IMR-90 (cell line): Measurements from ENCODE around the gene PRKD3. TPM values are rescaled to one million over a fixed set of nuclear protein-coding genes. Genes with fewer than 3 reads are reported as not detected.

Experiments used
- ATAC-seq: fragments of 200-7000 bp; cut with Tn5 transposase; 2 replicates; pipeline ENCODE4 v1.9.1; 2020; ENCODE audit warnings: low read depth, mild to moderate bottlenecking, moderate library complexity
- BruUV-seq: library from RNA; stranded (reverse); fragments of 400-500 nt; replicated peaks from 2 replicates; lab custom pipeline; 2021; lab: Mats Ljungman, UMichigan
- CTCF ChIA-PET: fragments of 300-600 bp; formaldehyde crosslinking; extraction: SDS; loops from one replicate; lab custom pipeline; 2021; ENCODE audit warnings: antibody characterized with exemption; lab: Yijun Ruan, JAX
- POLR2A ChIA-PET: fragments of 300-600 bp; sonication (Branson Sonifier 250); formaldehyde crosslinking; loops from one replicate; lab custom pipeline; 2022; ENCODE audit warnings: antibody characterized with exemption; ENCODE audit not compliant: unreplicated experiment; lab: Charles Lee
- DNase-seq: peaks from one replicate; pipeline ENCODE4 v3.0.0; 2013
- H2AFZ ChIP-seq: replicated peaks from 2 replicates; pipeline ENCODE3; 2013; ENCODE audit warnings: low read length, mild to moderate bottlenecking; ENCODE audit not compliant: poor library complexity
- H2AK5ac ChIP-seq: 2 replicates; pipeline ENCODE4 v1.6.1; 2013; ENCODE audit warnings: low read depth, low read length, inconsistent platforms
- H2AK9ac ChIP-seq: replicated peaks from 2 replicates; pipeline ENCODE3; 2013; ENCODE audit warnings: mild to moderate bottlenecking, low read depth, low read length, moderate library complexity; ENCODE audit not compliant: poor library complexity
- H2BK120ac ChIP-seq: 2 replicates; pipeline ENCODE4 v1.6.1; 2013; ENCODE audit warnings: low read depth, low read length, inconsistent platforms
- H2BK15ac ChIP-seq: 3 replicates; pipeline ENCODE4 v1.6.1; 2013; ENCODE audit warnings: low read depth, low read length, inconsistent platforms
- H2BK20ac ChIP-seq: 2 replicates; pipeline ENCODE4 v1.6.1; 2013; ENCODE audit warnings: low read depth, mild to moderate bottlenecking, inconsistent platforms, low read length, moderate library complexity
- H2BK5ac ChIP-seq: 2 replicates; pipeline ENCODE4 v1.6.1; 2013; ENCODE audit warnings: mild to moderate bottlenecking, low read depth, low read length, inconsistent platforms; ENCODE audit not compliant: poor library complexity, severe bottlenecking
- H3K14ac ChIP-seq: replicated peaks from 2 replicates; pipeline ENCODE4 v1.6.1; 2013; ENCODE audit warnings: low read depth, low read length, inconsistent platforms
- H3K18ac ChIP-seq: 2 replicates; pipeline ENCODE4 v1.6.1; 2013; ENCODE audit warnings: low read depth, low read length, control low read depth
- H3K23ac ChIP-seq: 2 replicates; pipeline ENCODE4 v1.6.1; 2013; ENCODE audit warnings: low read depth, low read length, inconsistent platforms
- H3K27ac ChIP-seq: 2 replicates; pipeline ENCODE4 v1.5.1; 2013; ENCODE audit warnings: mild to moderate bottlenecking, control low read depth, low read length; ENCODE audit not compliant: insufficient read depth
- H3K27me3 ChIP-seq: 2 replicates; pipeline ENCODE4 v1.6.1; 2013; ENCODE audit warnings: low read length; ENCODE audit not compliant: control insufficient read depth, insufficient read depth
- H3K36me3 ChIP-seq: 2 replicates; pipeline ENCODE4 v1.6.1; 2013; ENCODE audit warnings: low read length, mixed read lengths; ENCODE audit not compliant: control insufficient read depth, insufficient read depth
- H3K4ac ChIP-seq: 2 replicates; pipeline ENCODE4 v1.6.1; 2013; ENCODE audit warnings: low read depth, low read length, inconsistent platforms
- H3K4me1 ChIP-seq: 2 replicates; pipeline ENCODE4 v1.6.1; 2013; ENCODE audit warnings: low read length, mixed read lengths; ENCODE audit not compliant: control insufficient read depth, insufficient read depth
- H3K4me2 ChIP-seq: 2 replicates; pipeline ENCODE4 v1.6.1; 2013; ENCODE audit warnings: low read depth, mild to moderate bottlenecking, control low read depth, low read length, moderate library complexity
- H3K4me3 ChIP-seq: 2 replicates; pipeline ENCODE4 v1.5.1; 2013; ENCODE audit warnings: low read depth, mild to moderate bottlenecking, control low read depth, low read length, moderate library complexity; ENCODE audit not compliant: insufficient read depth
- H3K56ac ChIP-seq: 2 replicates; pipeline ENCODE4 v1.6.1; 2013; ENCODE audit warnings: low read length, inconsistent platforms; ENCODE audit not compliant: insufficient read depth; ENCODE audit errors: extremely low read depth
- H3K79me1 ChIP-seq, 2 experiments: 2 replicates each; pipeline ENCODE4 v1.6.1; 2013; ENCODE audit warnings: low read length in 2 of 2, inconsistent platforms in 1 of 2, low read depth in 1 of 2
- H3K9ac ChIP-seq: 2 replicates; pipeline ENCODE4 v1.6.1; 2013; ENCODE audit warnings: low read depth, low read length, control low read depth
- H3K9me1 ChIP-seq: 2 replicates; pipeline ENCODE4 v1.6.1; 2013; ENCODE audit warnings: low read length, inconsistent platforms; ENCODE audit not compliant: insufficient read depth
- H3K9me3 ChIP-seq: 2 replicates; pipeline ENCODE4 v1.6.1; 2013; ENCODE audit warnings: low read length; ENCODE audit not compliant: control insufficient read depth, insufficient read depth
- H4K20me1 ChIP-seq: 2 replicates; pipeline ENCODE4 v1.6.1; 2013; ENCODE audit warnings: low read length, inconsistent platforms; ENCODE audit not compliant: insufficient read depth
- H4K5ac ChIP-seq: 2 replicates; pipeline ENCODE4 v1.6.1; 2013; ENCODE audit warnings: mild to moderate bottlenecking, low read depth, low read length, control low read depth
- H4K8ac ChIP-seq, 2 experiments: 2 replicates each; pipeline ENCODE4 v1.6.1; 2013; ENCODE audit warnings: low read depth in 2 of 2, low read length in 2 of 2, control low read depth in 1 of 2, inconsistent platforms in 1 of 2
- H4K91ac ChIP-seq: 2 replicates; pipeline ENCODE4 v1.6.1; 2013; ENCODE audit warnings: low read depth, low read length, inconsistent platforms; ENCODE audit not compliant: insufficient read depth
- CEBPB ChIP-seq: IDR thresholded peaks from 2 replicates; pipeline ENCODE4 v1.6.1; 2012; ENCODE audit warnings: low read depth, low read length, improper control_type of control experiment
- FOS ChIP-seq: fragments of 150-350 bp; IDR thresholded peaks from 2 replicates; pipeline ENCODE4 v1.6.1; 2016; ENCODE audit warnings: low read depth, low read length
- MAZ ChIP-seq: IDR thresholded peaks from 2 replicates; pipeline ENCODE4 v1.6.1; 2012; ENCODE audit warnings: low read depth, mild to moderate bottlenecking, low read length, improper control_type of control experiment, moderate library complexity, borderline replicate concordance
- MXI1 ChIP-seq: IDR thresholded peaks from 2 replicates; pipeline ENCODE4 v1.6.1; 2012; ENCODE audit warnings: low read depth, mild to moderate bottlenecking, low read length, moderate library complexity, borderline replicate concordance
- NFE2L2 ChIP-seq: fragments of 150-350 bp; IDR thresholded peaks from 2 replicates; pipeline ENCODE4 v1.6.1; 2016; ENCODE audit warnings: low read depth, mild to moderate bottlenecking, low read length
- POLR2A ChIP-seq: IDR thresholded peaks from 2 replicates; pipeline ENCODE4 v1.6.1; 2012; ENCODE audit warnings: mild to moderate bottlenecking, low read depth, low read length
- RFX5 ChIP-seq: IDR thresholded peaks from 2 replicates; pipeline ENCODE4 v1.8.0; 2012; ENCODE audit warnings: low read depth, mild to moderate bottlenecking, low read length, moderate library complexity
- SMC3 ChIP-seq: fragments of 150-350 bp; IDR thresholded peaks from 2 replicates; pipeline ENCODE4 v1.6.1; 2016; ENCODE audit warnings: low read depth, mild to moderate bottlenecking, antibody characterized with exemption, low read length, moderate library complexity
- WGBS, 2 experiments: methylation state at CpG; one replicate each; pipeline versions ENCODE4 v1.1.5 to v1.1.7; 2013; ENCODE audit warnings: missing lambda C conversion rate in 2 of 2; ENCODE audit not compliant: insufficient read length in 1 of 2; ENCODE audit errors: extremely low coverage in 2 of 2; 5-methylcytosine and 5-hydroxymethylcytosine counted together
- dilution Hi-C: fragments of 300-500 bp; cut with HindIII; formaldehyde crosslinking; loops from one replicate; pipeline ENCODE4 v1.14.3; 2018; ENCODE audit warnings: low sequenced_read_pairs; ENCODE audit not compliant: unreplicated experiment
- in situ Hi-C: fragments of 300-500 bp; cut with MboI; formaldehyde crosslinking; loops from 3 replicates; pipeline ENCODE4 v1.14.3; 2019; ENCODE audit warnings: low sequenced_read_pairs, inconsistent platforms, mixed read lengths
- intact Hi-C: fragments of 100-400 bp; cut with micrococcal nuclease; formaldehyde crosslinking; loops from 2 replicates; pipeline ENCODE4 v1.10.0; 2022
- polyA plus RNA-seq, 3 experiments: library from polyadenylated mRNA; depleted of rRNA; stranded (reverse); fragments of >200 nt; gene quantifications; 2 replicates each; pipeline ENCODE4 v1.2.3, GENCODE V29; 2012; ENCODE audit warnings: low replicate concordance in 1 of 3
- total RNA-seq: library from RNA; depleted of rRNA; stranded (reverse); fragments of >200 nt; gene quantifications from 2 replicates; pipeline ENCODE4 v1.2.3, GENCODE V29; 2012

The PRKD3 gene
- total and polyA plus RNA-seq, 2 of the 4 experiments (the other 2 are of a cell fraction): 15.8 to 46.4 TPM

DNA sequence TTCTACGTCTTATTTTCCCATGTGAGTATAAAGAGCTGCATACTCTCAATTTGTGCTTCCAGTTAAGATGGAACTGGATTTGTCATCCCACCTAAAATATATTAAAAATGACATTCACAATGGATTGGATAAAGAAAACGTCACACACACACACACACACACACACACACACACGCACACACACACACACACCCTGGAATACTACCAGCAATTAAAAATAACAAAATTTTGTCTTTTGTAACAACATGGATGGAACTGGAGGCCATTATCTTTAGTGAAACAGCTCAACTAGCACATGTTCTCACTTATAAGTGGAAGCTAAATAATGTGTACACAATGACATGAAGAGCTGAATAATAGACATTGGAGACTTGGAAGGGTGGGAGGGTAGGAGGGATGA lies 16.0 kb upstream of the PRKD3 start:
- H3K27ac ChIP-seq: no peak overlapping the region
- DNase-seq (no peak), ATAC-seq (no peak)
- H2BK15ac ChIP-seq: no peak overlapping the region
- H3K4me3 ChIP-seq: no peak overlapping the region
- TF ChIP-seq CEBPB (no peak), NFE2L2 (no peak), FOS (no peak), MAZ (no peak), RFX5 (no peak), SMC3 (no peak), POLR2A (no peak), MXI1 (no peak)
- H2BK20ac ChIP-seq: no peak overlapping the region
- no peak overlapping the region for H2BK120ac ChIP-seq
- ChIA-PET POLR2A (no interaction called here), CTCF (no interaction called here)
- WGBS, 2 experiments: no CpG with 5 or more reads among the region's 3 CpGs
- H4K8ac ChIP-seq: no peak overlapping the region
- H4K20me1 ChIP-seq: no peaks in the 10 kb centered on the region
- H2AK9ac ChIP-seq: no peak overlapping the region
- H3K79me1 ChIP-seq: no peaks in the 10 kb centered on the region
- no peak overlapping the region for H4K5ac ChIP-seq
- H3K9ac ChIP-seq: no peak overlapping the region
- no peaks in the 10 kb centered on the region; the same call in 1 of the 2 replicates for H3K4me1 ChIP-seq
- H3K27me3 ChIP-seq: no peaks in the 10 kb centered on the region; the same call in 1 of the 2 replicates
- H3K9me1 ChIP-seq: no peaks in the 10 kb centered on the region
- H2BK5ac ChIP-seq: no peak overlapping the region
- dilution Hi-C loops: no loop called here
- no peak overlapping the region for H3K23ac ChIP-seq
- no peak overlapping the region for H3K18ac ChIP-seq
- H3K4me2 ChIP-seq: no peak overlapping the region
- no peak overlapping the region for H4K91ac ChIP-seq
- intact Hi-C loops: no loop called here
- H2AFZ ChIP-seq: no peak overlapping the region
- H3K56ac ChIP-seq: no peak overlapping the region
- no peak overlapping the region for H3K14ac ChIP-seq
- H2AK5ac ChIP-seq: no peak overlapping the region
- H3K4ac ChIP-seq: no peak overlapping the region
- BruUV-seq: no TSS peak
- no peaks in the 10 kb centered on the region for H3K36me3 ChIP-seq
- H3K9me3 ChIP-seq: no peaks in the 10 kb centered on the region
- in situ Hi-C loops: no loop called here
